GM12892 (cell line): ENCODE results near the gene SLC25A41.

Experiments used
- POLR2A ChIP-seq: IDR thresholded peaks from 2 replicates; pipeline ENCODE4 v1.6.1; 2011; ENCODE audit warnings: low read depth, low read length, control low read depth
- POLR2AphosphoS5 ChIP-seq: IDR thresholded peaks from 2 replicates; pipeline ENCODE4 v1.6.1; 2011; ENCODE audit warnings: low read depth, low read length, control low read depth

DNA sequence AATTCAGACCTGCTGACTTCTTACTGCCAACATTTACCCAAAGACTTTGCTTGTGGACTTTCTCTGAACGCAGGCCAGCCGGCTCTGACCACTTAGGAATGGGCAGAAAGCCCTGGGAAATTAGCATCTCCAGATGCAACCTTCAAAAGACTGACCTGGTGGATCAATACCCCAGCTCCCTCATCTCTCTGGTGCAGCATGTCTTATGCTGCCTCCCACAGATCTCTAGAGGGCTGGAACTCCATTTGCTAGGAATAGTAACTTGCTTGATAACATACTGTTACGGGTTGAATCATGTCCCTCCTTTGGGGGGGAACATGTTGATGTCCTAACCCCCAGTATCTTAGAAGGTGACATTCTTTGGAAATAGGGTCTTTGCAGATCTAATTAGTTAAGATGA lies 12.9 kb upstream of the SLC25A41 start:
- TF ChIP-seq POLR2AphosphoS5 (no peak), POLR2A (no peak)
